GM18519 (cell line): ENCODE measurements around the gene EPAS1.

Source experiments
- ATAC-seq: cut with Tn5 transposase; IDR thresholded peaks from one replicate; pipeline ENCODE4 v1.9.1; 2021; ENCODE audit warnings: mild to moderate bottlenecking, moderate library complexity; ENCODE audit not compliant: unreplicated experiment, low FRiP score

The EPAS1 gene

DNA sequence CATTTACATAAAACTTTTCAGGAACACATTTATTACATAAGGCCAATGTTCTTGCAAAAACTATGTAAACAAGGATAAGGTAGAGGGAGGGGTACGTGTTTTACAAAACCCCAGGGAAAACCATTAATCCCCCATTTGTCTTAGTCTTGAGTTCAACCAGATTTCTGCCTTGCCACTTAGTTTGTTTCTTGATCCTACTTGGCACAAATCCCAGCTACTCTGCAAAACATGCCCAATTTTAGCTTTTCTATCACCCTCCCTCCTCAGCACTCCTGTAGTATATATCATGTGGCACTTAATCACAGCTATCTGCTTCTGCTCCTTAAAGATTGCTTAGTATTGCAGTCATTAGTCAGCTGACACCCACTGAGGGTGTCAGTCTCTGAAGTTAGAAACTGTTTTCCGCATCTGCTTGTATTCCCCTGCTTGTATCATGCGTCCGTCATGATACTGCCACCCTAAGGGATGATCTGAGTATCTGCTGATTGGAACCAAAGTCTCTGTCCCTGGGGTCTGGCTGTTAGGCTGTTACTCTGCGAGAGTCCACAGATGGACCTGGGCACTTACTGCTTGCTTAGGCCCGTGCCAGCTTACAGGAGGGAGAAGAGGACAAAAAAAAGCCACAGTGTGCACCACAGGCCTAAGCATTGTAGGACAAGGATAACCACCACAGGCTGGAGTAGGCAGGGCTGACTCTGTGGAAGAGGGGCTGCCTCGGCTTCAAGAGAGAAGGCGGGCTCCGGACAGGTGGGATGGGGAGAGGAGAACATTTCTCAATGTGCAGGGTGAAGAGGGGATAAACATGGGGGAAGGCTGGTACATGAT lies 82.2 kb downstream of the EPAS1 start:
- ATAC-seq, result no peak

GRCh38 chr2:46380038-46380940 lies 83.1 kb downstream of the EPAS1 start:
- ATAC-seq, result no peak

DNA sequence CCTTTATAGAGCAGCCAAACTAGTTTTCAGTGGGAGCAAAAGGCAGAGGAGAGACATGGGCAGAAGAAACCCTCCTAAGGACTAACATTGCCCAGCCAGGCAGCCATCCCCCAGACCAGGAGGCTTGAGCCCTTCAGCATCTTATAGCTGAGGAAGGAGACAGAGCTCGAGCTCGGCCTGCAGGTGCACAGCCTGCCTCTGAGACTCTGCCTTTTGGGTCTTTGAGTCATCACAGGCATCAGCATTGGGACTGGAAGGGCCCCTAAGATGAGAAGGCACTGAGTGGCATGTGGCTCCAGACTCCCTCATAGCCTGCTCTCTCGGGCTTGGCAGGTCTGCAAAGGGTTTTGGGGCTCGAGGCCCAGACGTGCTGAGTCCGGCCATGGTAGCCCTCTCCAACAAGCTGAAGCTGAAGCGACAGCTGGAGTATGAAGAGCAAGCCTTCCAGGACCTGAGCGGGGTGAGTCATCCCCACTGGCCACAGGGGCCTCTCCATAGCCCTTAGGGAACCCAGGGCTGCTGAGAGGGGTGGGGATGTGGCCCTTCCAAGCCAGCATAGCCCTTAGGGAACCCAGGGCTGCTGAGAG lies 84.1 kb downstream of the EPAS1 start:
- ATAC-seq, result no peak

DNA sequence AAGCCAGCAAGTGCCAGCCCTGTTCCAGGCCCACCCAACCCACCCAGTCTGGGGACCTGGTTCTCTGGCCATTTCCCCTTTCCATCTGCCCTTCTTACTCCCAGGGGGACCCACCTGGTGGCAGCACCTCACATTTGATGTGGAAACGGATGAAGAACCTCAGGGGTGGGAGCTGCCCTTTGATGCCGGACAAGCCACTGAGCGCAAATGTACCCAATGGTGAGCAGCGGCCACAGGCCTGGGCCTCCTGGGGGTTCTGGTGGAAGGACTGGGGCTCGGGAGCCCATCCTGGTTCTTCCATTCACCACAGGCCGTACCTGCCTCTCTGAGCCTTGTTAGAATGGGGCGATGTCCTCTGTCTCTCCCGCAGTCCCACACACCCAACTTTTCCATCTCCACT lies 84.7 kb downstream of the EPAS1 start:
- ATAC-seq, result no peak

DNA sequence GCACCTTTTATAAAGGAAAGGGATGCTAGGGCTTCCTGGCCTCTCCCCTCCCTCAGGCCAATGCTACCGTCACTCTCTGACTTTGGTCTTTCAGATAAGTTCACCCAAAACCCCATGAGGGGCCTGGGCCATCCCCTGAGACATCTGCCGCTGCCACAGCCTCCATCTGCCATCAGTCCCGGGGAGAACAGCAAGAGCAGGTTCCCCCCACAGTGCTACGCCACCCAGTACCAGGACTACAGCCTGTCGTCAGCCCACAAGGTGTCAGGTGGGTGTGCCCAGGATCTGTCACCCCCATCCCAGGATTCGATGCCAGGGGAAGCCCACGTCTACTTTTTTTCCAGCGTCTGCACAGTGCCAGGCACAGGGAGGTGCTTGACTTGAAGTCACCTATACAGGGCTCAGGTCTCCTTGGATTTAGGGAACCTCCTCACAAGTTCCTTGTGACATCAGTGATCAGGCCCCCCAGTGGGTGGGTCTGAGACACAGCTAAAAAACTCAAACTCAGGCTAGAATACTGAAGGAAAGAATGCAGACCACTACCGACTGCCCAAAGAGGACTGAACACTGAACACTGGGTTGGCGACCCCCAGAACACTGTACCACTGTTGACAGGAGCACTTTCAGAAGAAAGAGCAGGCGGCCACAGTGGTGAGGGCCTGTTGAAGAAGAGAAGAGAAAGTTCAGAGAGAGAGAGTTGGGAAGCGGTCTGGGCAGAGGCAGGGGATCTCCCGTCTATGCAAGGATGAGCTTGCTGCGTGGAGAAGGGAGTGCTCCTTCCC lies 85.3 kb downstream of the EPAS1 start:
- no peak for ATAC-seq

DNA sequence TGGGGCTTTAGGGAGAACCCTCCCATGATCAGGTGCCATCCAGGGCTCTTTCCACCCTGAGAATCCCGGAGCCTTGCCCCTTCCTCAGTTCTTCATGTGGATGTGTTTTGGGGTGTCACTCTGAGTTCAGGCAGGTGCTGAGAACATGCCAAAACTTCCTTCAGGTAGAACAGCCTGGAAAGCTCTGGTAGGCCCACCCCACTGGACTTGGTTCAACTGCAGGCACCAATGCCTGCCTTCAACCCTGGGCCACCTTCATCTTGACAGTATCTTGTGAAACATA lies 85.8 kb downstream of the EPAS1 start:
- no peak for ATAC-seq

GRCh38 chr2:46383784-46384456 lies 86.7 kb downstream of the EPAS1 start:
- ATAC-seq, result no peak

GRCh38 chr2:46384457-46384815 lies 87.2 kb downstream of the EPAS1 start:
- ATAC-seq, result no peak

GRCh38 chr2:46385786-46386577 lies 88.8 kb downstream of the EPAS1 start:
- no peak for ATAC-seq

DNA sequence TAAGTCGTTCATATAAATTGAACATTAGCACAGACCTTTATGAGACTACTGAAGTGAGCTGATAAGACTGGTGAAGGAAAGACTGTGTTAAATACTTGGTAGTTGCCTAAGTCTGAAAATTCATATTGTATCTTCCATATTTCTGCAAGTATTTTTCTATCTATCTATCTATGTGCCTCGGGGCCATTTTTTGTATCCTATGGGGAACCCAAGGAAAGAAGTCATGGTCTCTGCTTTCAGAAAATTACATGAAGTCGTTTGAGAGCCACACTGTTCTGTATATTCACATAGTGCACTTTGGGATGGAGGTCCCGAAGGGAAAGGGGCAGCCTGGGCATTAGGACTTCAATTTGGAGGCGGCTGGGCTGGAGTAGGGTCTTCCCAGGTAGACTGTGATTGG lies 89.6 kb downstream of the EPAS1 start:
- ATAC-seq, result no peak

GRCh38 chr2:46387292-46387691 lies 90.1 kb downstream of the EPAS1 start:
- ATAC-seq, result no peak

DNA sequence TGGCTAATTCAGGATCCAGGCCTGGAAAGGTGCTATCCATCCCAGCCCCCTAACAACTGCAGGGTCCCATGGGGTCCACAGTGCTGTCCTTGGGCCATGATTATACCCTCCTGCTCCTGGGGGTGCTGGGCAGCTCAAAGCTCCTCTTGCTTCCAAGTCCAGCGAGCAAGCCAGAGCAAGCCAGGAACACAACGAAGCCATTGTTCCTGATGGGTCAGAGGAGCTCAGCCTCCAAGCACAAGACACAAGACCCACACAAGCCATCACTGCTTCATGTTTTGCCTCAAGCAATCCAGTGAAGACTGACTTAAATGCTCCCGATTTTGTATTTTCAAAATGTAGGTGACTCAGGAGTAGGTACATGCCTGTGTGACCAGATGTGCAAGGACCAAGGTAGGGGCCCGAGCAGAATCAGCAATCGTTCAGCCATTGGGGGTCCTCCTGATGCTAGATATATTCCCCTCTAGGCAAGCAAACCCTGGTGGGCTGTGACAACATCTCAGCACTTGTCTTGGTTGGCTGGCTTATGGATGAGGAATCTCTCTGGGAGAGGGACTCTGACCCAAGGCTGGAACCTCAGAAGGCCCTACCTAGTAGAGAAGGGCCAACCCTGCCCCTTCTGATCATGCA lies 90.8 kb downstream of the EPAS1 start:
- ATAC-seq, result no peak

DNA sequence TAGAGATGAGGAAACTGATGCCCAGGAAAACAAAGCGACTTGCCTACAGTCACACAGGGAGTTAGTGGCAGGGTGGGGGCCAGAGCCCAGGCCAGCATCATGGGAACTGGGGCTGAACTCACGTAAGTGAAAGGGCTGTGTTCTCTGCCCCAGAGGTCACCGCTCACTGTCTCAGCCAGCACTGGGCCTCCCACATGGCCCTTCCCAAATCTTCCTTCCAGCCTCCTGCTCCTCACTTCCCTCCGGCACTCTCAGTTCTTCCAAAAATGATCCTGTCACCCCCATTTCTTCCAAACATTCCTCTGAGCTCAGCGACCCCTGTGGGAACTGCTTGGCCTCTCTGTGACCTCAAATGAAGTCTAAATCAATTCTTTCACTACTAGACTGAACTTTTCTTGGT lies 91.7 kb downstream of the EPAS1 start:
- no peak for ATAC-seq

- ATAC-seq, result no peak
Observed at GRCh38 chr2:46389417-46389916, 92.3 kb downstream of the EPAS1 start.

DNA sequence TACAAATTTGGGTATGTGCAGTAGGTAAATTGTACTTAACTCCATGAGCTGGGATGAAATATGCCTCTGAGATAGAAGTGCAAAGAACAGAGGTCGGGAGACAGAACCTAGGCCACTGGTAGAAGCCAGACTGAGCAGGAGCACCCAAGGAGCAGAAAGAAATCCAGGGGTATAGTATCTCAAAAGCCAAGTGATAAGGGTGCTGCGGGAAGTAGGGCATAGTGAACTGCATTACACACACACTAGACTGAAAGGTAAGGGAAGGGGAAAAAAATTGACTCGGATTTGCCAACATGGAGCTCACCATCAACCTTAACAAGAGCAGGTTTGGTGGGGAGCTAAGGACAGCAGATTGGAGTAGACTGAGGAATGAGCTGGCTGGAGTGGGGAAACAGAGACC lies 92.8 kb downstream of the EPAS1 start:
- no peak for ATAC-seq

GRCh38 chr2:46390901-46391395 lies 93.7 kb downstream of the EPAS1 start:
- no peak for ATAC-seq

DNA sequence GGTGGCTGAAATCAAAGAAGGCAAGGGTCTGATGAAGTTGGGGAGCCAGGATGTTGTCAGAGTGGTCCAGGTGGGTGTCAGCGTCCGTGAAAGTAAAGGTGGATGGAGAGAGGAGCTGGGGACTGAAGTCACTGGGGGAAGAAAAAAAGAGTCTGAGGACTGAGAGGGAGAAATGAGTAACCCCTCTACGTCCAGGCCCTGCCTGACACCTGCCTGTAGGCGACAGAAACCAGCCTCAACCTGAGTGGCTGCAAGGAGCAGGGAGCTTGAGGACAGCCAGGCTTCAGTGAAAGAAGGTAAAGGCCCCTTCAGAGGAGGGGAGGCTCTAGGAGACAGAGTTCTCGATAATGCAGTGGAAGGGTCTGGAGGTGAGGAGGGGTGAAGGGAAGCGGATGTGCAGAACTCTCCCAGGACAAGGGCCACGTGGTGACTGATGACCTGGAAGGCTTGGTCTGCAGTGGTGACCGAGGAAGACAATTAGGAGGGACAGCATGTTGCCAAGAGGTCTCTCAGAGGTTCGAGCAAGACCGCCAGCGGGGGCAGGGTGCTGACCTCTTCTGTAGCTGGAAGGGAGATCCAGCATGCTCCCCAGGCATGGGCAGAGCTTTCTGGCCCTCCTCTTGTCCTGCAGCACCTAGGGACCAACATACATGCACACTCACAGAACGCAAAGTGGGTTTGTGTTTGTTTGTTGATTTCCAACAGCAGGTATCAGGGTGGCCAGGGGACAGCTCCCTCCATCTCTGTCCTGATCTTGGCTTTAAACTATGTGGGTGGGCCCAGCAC lies 95.5 kb downstream of the EPAS1 start:
- no peak for ATAC-seq

DNA sequence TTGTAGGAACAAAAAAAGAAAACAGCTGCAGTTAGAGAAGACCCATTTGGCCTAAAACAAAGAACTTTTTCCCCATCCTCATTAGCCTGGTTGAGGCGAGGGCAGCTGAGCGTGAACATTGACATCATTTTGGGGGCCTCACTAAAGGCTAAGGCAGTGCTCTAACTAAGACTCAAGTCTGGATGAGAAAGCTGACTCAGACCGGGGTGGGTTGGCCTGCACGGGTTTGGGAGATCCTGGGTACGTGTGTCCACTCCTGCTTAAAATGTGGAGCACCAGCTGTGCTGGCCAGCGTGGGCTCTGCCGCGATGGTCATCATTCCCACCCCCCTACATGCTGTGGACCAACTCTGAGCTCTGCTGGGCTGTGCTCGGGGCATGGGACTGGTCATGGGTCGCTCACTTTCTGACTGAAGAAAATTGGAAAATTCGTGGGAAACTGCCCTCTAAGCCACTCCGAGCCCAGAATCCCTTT lies 96.2 kb downstream of the EPAS1 start:
- ATAC-seq, result no peak
